HG03139 (cell line): Measurements from ENCODE around the gene WDR62.
"Not testable (repeated sequence)": the region's sequence is repeated elsewhere in the genome, so short reads cannot be mapped to it uniquely, and the experiment has no call there.

Experiments used
- ATAC-seq: cut with Tn5 transposase; IDR thresholded peaks from one replicate; pipeline ENCODE4 v1.9.1; 2021; ENCODE audit not compliant: unreplicated experiment

The WDR62 gene

DNA sequence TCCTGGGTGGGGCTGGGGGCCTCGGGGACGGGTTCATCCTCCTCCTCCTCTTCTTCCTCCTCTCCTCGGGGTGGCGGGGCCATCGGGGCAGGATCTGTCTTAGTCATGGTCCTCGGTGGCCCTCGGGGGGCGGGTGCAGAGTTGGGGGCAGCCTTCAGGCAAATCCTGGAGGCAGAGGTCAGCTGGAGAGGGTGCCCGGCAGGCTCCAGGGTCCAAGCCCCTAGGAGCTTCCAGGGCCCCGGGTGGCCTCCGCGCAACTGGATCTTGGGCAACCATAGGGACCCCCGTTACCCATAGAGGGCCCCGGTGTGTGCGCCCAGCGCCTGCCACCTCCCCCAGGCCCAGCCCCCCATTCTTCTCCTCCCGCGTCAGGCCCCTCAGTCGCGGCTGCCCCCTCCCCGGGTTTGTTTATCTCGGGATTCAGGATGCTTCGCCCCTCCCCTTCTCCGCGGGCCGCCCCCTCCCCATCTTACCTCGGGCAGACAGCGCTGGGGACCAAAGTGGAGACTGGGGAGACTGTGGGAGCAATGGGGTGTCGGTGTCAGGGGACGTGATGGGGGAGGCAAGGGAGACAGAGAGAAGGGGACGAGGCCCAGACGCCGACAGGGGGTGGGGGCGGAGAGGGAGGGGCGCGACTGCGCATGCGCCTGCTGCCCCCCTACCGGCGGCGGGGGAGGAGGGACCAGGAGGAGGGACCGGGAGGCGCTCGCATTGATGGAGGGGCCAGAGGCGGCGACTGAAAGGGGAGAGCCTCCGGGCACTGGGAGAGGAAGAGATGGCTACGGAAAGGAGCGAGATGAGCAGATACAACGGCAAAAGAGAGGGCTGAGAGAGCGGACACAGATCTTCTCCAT lies 22.2 kb upstream of the WDR62 start, which contains the start of gene CLIP3:
Gene CLIP3, minus strand, starts transcription at position 623 of the 854 bp plus-strand sequence. Its CDS starts 516 bp downstream, at position 107.
- ATAC-seq = no peak

GRCh38 chr19:36040495-36040894 lies 14.2 kb upstream of the WDR62 start:
- no peak for ATAC-seq

DNA sequence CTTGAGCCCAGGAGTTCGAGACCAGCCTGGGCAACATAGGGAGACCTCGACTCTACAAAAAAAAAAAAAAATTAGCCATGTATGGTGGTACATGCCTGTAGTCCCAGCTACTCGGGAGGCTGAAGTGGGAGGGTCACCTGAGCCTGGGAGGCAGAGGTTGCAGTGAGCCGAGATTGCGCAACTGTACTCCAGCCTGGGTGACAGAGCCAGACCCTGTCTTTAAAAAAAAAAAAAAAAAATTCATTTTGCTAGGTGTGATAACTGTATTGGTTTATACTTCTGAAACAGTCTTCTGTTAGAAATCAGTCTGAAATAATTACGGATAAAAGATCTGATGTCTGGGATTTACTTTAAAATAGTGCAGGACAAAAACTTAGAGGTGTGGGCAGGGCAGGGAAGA lies 13.6 kb upstream of the WDR62 start:
- ATAC-seq = not testable (repeated sequence)

GRCh38 chr19:36041831-36042230 lies 12.9 kb upstream of the WDR62 start:
- no peak for ATAC-seq

- no peak for ATAC-seq
Observed at GRCh38 chr19:36043952-36044351, 10.7 kb upstream of the WDR62 start.

- no peak for ATAC-seq
Observed at GRCh38 chr19:36046443-36047050, 8.2 kb upstream of the WDR62 start.

GRCh38 chr19:36047835-36048234 lies 6.9 kb upstream of the WDR62 start:
- no peak for ATAC-seq

DNA sequence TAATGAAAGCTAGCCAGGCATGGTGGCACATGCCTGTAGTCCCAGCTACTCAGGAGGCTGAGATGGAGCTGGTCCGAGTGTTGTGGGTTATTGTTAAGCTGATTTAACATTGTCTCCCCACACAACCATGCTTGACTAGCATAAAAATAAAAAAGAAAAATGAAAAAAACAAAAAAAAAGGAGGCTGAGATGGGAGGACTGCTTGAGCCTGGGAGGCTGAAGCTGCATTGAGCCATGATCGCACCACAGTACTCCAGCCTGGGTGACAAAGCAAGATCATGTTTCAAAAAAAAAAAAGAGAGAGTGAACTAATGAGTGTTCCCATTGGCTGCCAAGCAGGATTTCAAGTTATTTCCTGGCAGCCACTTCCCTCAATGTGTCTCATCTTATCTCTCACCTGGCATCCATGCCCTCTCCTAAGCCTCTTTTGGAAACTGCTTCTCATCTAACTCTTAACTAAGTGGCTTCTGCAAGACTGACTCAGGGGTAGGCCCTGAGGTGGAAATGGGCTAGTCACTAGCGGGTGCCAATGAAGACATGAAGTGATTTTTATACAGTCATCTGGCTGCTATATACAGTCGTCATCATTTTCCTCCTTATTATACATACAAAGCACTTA lies 5.5 kb upstream of the WDR62 start:
- ATAC-seq = no peak

GRCh38 chr19:36051236-36051635 lies 3.5 kb upstream of the WDR62 start:
- no peak for ATAC-seq

GRCh38 chr19:36051637-36052036 lies 3.1 kb upstream of the WDR62 start:
- ATAC-seq = no peak

GRCh38 chr19:36054119-36054732 lies 471 bp upstream of the WDR62 start, which contains the start of gene THAP8:
TSS of gene THAP8 (minus strand) at chr19:36054285. CDS start at chr19:36054217, 68 bp downstream.
- ATAC-seq = peak; percentile 76

- no peak for ATAC-seq
Observed at GRCh38 chr19:36058481-36059179, 3.9 kb downstream of the WDR62 start.

DNA sequence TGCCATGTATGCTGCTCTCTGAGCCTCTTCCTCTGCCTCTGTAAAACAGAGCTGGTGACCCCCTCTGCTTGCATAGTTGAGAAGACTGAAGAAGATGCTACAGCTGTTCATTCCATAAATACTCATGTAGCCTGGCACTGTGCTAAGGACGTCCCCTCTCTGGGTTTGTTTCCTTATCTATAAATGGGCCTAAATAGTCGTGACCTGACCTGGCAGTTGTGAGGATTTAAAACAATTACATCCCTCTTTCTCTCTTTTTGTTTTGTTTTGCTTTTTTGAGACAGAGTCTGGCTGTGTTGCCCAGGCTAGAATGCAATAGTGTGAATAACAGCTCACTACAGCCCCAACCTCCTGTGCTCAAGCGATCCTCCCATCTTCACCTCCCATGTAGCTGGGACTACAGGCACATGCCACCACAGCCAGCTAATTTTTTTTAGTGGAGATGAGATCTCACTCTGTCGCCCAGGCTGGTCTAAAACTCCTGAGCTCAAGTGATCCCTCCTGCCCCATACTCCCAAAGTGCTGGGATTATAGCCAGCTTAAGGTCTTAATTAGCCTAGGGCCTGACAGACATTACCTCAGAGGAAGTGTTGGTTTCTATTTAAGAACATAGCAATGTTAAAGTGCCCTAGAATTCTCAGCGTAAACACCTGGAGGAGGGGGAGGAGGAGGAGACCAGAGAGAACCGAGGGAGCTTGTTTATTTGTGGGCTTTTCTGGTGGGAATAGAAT lies 4.6 kb downstream of the WDR62 start:
- ATAC-seq = no peak

- ATAC-seq = no peak
Observed at GRCh38 chr19:36060430-36060829, 5.7 kb downstream of the WDR62 start.

- no peak for ATAC-seq
Observed at GRCh38 chr19:36061367-36061766, 6.7 kb downstream of the WDR62 start.

DNA sequence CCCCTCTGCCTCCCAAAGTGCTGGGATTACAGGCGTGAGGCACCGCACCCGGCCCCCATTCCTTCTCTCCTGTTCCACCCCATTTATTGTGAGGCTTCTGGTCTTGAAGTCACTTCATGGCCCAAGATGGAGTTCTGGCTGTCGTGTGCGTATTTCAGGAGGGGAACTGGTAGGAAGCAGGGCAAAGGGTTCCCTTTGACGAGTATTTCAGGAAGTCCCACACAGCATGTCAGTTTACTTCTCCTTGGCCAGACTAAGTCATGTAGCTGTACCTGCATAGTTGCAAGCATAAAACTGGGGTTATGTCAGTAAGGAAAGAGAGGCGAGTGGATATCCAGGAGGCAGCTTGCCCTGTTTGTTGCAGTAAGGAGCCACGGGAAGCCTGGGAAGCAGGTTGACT lies 10.1 kb downstream of the WDR62 start:
- no peak for ATAC-seq

- ATAC-seq = no peak
Observed at GRCh38 chr19:36067681-36068080, 13.0 kb downstream of the WDR62 start.

GRCh38 chr19:36068810-36069499 lies 14.3 kb downstream of the WDR62 start:
- not testable (repeated sequence) for ATAC-seq

- no peak for ATAC-seq
Observed at GRCh38 chr19:36072081-36072480, 17.4 kb downstream of the WDR62 start.
